ENCODE measurements around the gene NETO1.

GRCh38 chr18:72859088-72859487 is 8.7 kb downstream of the NETO1 start:
- TF ChIP-seq ZBTB8A (tag by site-specific recombination; IDR thresholded peaks at IDR 0.05): no peak
- TF ChIP-seq CTCF (tag by site-specific recombination; IDR thresholded peaks at IDR 0.05): no peak
- no peak for TF ChIP-seq YY1 (tag by site-specific recombination; IDR thresholded peaks at IDR 0.05)
- no peak for TF ChIP-seq YY2 (tag by site-specific recombination; IDR thresholded peaks at IDR 0.05)
- TF ChIP-seq, protein P1, sequence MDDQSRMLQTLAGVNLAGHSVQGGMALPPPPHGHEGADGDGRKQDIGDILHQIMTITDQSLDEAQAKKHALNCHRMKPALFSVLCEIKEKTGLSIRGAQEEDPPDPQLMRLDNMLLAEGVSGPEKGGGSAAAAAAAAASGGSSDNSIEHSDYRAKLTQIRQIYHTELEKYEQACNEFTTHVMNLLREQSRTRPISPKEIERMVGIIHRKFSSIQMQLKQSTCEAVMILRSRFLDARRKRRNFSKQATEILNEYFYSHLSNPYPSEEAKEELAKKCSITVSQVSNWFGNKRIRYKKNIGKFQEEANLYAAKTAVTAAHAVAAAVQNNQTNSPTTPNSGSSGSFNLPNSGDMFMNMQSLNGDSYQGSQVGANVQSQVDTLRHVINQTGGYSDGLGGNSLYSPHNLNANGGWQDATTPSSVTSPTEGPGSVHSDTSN (CRISPR knock-in tag; IDR thresholded peaks at IDR 0.05): no peak
- TF ChIP-seq ZNF639 (tag by site-specific recombination; IDR thresholded peaks at IDR 0.05): no peak
- no peak for TF ChIP-seq ZBTB21 (tag by site-specific recombination; IDR thresholded peaks at IDR 0.05)
- no peak for TF ChIP-seq PATZ1 (tag by site-specific recombination; IDR thresholded peaks at IDR 0.05)
- TF ChIP-seq ZNF184 (tag by site-specific recombination; IDR thresholded peaks at IDR 0.05): no peak
- TF ChIP-seq ZNF654 (tag by site-specific recombination; IDR thresholded peaks at IDR 0.05; ENCODE audit: low read depth): no peak

Data from HEK293 (cell line).